ENCODE results near the gene DNAAF8.

GRCh38 chr16:4729876-4730275 is 4.5 kb upstream of the DNAAF8 start:
- TF ChIP-seq CTCF (IDR thresholded peaks at IDR 0.05; ENCODE audit: poor library complexity, severe bottlenecking) (no peak), SMC3 (conservative IDR thresholded peaks at IDR 0.05; ENCODE audit: poor library complexity) (no peak)
- TF ChIP-seq, protein P1, sequence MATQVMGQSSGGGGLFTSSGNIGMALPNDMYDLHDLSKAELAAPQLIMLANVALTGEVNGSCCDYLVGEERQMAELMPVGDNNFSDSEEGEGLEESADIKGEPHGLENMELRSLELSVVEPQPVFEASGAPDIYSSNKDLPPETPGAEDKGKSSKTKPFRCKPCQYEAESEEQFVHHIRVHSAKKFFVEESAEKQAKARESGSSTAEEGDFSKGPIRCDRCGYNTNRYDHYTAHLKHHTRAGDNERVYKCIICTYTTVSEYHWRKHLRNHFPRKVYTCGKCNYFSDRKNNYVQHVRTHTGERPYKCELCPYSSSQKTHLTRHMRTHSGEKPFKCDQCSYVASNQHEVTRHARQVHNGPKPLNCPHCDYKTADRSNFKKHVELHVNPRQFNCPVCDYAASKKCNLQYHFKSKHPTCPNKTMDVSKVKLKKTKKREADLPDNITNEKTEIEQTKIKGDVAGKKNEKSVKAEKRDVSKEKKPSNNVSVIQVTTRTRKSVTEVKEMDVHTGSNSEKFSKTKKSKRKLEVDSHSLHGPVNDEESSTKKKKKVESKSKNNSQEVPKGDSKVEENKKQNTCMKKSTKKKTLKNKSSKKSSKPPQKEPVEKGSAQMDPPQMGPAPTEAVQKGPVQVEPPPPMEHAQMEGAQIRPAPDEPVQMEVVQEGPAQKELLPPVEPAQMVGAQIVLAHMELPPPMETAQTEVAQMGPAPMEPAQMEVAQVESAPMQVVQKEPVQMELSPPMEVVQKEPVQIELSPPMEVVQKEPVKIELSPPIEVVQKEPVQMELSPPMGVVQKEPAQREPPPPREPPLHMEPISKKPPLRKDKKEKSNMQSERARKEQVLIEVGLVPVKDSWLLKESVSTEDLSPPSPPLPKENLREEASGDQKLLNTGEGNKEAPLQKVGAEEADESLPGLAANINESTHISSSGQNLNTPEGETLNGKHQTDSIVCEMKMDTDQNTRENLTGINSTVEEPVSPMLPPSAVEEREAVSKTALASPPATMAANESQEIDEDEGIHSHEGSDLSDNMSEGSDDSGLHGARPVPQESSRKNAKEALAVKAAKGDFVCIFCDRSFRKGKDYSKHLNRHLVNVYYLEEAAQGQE (IDR thresholded peaks at IDR 0.05; ENCODE audit: borderline replicate concordance), result no peak
